Pons (tissue), 1 donor: ENCODE results near the gene TAF11L2.
A peak's percentile ranks its signal among the peaks of the same experiment; 100 is the strongest.
"Not testable (repeated sequence)": the region's sequence is repeated elsewhere in the genome, so short reads cannot be mapped to it uniquely, and the experiment has no call there.

Source experiments
- DNase-seq: peaks from one replicate; pipeline ENCODE4 v3.0.0-alpha.2; 2016; ENCODE audit warnings: low spot score

The TAF11L2 gene

DNA sequence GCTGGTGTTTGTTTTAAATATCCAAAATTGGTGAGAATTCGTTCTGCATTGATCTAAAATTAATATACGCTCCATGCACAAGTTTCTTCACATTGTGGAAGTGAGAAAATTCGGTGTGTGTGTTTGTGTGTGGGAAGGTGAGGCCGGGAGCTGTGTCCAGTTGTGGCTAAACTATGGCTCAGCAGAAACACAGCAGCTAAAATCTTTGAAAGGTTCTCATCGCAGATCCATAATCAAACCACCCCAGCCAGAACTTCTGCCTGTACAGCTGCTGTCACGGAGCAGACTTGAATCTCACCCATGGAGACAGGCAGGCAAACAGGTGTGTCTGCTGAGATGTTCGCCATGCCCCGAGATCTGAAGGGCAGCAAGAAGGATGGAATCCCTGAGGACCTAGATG is at the start of gene TAF11L2:
Gene TAF11L2 (plus strand): TSS at position 301 of the 400 bp plus-strand sequence.
- DNase-seq: not testable (repeated sequence)

DNA sequence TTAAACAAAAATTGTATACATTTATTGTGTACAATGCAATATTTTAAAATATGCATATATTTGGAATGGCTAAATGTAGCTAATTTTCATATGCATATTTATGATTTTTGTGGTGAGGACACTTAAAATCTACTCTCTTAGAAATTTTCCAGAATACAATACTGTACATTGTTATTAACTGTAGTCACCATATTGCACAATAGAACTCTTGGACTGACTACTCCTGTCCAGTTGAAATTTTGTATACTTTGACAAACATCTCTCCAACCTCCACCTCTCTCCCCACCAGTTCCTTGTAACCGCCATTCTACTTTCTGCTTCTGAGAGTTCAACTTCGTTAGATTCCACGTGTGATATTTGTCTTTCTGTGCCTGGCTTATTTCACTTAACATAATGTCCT is 49.2 kb upstream of the TAF11L2 start:
- DNase-seq: no peak

GRCh38 chr5:17452936-17453335 is 45.1 kb upstream of the TAF11L2 start:
- DNase-seq: no peak

DNA sequence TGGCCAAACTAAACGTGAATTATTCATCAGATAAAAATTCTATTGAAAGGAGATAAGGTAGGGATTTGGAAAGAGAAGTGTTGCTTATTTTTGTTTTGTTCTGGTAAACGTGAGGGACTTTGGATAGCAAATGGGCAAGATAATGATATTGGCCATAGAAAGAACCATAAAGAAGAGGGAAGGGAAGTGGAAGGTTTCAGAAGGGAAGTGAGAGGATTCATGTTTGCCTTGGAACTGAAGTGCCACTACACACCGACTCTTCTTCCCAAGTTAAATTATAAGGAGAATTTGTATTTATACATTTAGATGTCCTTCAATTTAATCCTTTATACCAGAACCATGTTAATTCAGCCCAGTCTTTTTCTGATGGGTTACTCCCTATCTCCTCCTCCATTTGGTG is 42.1 kb upstream of the TAF11L2 start:
- peak; percentile 39 for DNase-seq

DNA sequence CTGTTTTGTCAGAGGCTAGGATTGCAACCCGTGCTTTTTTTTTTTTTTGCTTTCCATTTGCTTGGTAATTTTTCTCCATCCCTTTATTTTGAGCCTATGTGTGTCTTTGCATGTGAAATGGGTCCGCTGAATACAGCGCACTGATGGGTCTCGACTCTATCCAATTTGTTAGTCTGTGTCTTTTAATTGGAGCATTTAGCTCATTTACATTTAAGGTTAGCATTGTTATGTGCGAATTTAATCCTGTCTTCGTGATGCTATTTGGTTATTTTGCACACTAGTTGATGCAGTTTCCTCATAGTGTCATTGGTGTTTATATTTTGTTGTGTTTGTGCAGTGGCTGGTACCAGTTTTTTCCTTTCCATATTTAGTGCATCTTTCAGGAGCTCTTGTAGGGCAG is 36.2 kb upstream of the TAF11L2 start:
- no peak for DNase-seq

- no peak for DNase-seq
These were observed 34.4 kb upstream of the TAF11L2 start for GRCh38 chr5:17463653-17464052.

- no peak for DNase-seq
These were observed 28.0 kb upstream of the TAF11L2 start for GRCh38 chr5:17470064-17470463.

DNA sequence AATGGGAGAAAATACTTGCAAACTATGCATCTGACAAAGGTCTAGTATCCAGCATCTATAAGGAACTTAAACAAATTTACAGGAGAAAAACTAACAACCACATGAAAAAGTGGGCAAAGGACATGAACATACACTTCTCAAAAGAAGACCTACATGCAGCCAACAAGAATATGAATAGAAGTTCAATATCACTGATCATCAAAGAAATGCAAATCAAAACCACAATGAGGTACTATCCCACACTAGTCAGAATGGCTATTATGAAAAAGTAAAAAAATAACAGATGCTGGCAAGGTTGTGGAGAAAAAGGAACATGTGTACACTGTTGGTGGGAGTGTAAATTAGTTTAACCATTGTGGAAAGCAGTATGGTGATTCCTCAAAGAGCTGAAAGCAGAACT is 23.0 kb upstream of the TAF11L2 start:
- not testable (repeated sequence) for DNase-seq

GRCh38 chr5:17477043-17477442 is 21.0 kb upstream of the TAF11L2 start:
- DNase-seq: no peak

GRCh38 chr5:17477573-17478265 is 20.3 kb upstream of the TAF11L2 start:
- no peak for DNase-seq

DNA sequence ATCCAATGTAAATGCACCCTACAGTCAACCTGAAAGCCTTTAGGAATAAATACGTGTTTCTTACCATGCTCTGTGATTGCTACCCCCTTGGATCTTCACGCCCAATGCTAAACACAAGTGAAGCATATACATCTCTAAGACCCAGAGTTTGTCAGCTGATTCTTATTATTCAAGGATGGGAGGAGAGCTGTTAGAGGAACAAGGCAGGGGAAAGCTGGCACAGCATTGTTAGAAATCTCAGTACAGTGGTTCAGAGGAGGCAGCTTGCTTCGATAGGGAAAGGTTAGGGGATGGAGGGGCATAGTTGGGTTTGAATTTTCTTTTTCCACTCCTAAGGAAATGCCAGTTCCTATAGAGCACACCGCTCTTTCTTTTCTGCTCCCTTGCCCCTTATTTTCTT is 16.7 kb upstream of the TAF11L2 start:
- no peak for DNase-seq

DNA sequence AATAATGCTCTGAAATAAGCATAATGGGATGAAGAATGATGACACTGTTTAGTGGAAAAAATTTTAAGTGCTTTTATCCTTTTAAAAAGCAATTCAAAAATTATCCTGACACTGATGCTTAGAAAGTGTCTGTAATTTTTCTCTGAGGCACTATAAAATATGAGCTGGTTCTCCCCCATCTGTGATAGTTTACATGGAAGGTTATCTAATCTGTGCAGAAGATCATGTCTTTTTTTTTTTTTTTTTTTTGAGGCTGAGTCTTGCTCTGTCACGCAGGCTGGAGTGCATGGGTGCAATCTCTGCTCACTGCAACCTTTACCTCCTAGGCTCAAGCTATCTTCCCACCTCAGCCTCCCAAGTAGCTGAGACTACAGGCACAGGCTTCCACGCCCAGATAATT is 15.2 kb upstream of the TAF11L2 start:
- DNase-seq: no peak

DNA sequence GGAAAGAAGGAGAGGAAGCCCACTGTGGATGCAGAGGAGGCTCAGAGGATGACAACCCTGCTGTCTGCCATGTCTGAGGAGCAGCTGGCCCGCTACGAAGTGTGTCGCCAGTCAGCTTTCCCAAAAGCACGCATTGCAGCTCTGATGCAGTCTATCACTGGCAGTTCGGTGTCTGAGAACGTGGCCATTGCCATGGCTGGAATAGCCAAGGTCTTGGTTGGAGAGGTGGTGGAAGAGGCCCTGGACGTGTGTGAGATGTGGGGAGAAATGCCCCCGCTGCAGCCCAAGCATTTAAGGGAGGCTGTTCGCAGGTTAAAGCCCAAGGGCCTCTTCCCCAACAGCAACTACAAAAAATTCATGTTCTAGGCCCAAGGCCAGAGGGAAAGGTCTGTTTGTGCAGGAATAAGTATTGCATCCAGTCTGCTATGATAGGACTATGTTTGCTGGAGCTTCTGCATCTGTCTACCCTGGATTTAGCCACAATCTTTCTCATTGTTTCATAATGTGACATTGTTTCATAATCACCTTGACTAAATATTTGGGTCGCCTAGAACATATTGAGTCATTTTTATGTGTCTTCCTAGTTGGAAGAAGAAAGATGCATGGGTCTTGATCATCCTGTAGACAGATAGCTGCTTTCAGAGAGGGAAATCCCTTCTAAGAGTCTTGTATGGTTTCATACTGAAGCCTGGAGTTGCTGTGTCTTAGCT is 11.4 kb upstream of the TAF11L2 start:
- DNase-seq: not testable (repeated sequence)

DNA sequence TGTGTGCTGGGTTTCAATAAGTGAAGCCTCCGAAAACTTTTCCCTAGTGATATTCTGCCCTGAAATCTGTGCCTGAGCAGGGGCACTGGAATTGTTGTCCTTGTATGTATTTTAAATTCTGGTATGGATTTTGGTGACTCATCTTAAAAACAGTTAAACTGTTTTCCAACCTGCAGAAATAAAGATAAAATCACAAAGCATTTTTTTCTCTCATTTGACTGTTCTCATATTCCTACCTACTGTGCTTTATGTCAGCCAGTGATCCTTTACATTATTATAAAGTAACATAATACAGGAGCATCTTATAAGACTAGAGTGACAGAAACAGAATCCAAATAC is 10.9 kb upstream of the TAF11L2 start:
- no peak for DNase-seq

- not testable (repeated sequence) for DNase-seq
These were observed 6.8 kb upstream of the TAF11L2 start for GRCh38 chr5:17491257-17491656.

GRCh38 chr5:17492770-17493169 is 5.3 kb upstream of the TAF11L2 start:
- no peak for DNase-seq

DNA sequence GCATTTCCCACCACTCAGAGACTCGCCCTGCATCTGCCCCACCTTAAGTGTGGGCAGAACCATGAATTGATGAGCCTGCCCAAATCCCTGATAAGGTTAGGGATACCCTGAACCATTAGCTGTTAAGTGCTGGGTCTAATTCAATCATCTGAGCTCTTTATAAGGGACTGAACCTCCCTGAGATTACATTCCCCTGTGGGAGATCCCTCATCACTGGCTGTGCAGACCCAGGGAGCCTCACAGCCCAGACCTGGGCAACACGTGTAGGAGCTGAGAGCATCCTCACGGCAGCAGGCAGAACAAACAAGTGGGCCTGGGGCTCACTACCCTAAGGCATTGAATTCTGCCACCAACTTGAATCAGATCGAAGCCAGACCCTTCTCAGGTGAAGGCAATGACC is 585 bp upstream of the TAF11L2 start:
- no peak for DNase-seq

DNA sequence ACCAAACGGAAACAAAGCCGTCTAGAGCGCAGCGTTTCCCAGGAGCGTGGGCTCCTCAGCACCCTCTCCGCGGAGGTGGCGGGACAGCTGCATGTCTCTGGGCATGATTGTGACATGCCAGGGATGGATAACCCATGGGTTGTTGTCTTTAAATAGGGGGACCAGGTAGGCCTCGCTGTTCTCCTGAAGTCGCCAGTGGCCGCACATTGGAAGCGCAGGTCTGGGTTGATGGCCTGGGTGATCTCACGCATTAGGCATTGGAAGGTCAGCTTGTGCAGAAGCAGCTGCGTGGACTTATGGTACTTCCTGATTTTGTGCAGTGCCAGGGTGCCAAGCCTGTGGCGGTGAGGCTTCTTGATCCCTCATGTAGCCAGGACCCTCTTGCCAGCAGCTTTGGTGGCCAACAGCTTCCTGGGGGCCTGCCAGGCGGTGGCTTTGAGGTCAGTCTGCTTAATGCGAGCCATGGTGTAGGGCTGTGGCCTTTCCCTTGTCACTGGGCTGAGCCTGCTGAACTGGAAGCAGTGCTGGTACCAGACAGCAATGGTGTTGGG is 13.8 kb downstream of the TAF11L2 start:
- DNase-seq: no peak

DNA sequence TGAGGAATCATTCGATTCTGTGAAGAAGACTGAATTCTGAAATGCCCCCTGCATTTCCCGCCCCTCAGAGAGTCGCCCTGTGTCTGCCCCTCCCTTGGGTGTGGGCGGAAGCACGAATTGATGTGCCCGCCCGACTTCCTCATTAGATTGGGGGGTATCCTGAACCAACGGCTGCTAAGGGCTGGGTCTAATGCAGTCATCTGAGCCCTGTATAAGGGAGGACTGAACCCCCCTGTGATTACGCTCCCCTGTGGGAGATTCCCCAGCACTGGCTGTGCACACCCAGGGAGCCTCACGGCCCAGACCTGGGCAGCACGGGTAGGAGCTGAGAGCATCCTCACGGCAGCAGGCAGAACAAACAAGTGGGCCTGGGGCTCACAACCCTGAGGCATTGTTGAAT is 19.5 kb downstream of the TAF11L2 start:
- DNase-seq: not testable (repeated sequence)

- not testable (repeated sequence) for DNase-seq
These were observed 20.0 kb downstream of the TAF11L2 start, which contains the start of gene TAF11L3 for GRCh38 chr5:17518067-17518466. TSS of gene TAF11L3 (plus strand) at chr5:17518367.

GRCh38 chr5:17519508-17519907 is 21.5 kb downstream of the TAF11L2 start:
- not testable (repeated sequence) for DNase-seq

DNA sequence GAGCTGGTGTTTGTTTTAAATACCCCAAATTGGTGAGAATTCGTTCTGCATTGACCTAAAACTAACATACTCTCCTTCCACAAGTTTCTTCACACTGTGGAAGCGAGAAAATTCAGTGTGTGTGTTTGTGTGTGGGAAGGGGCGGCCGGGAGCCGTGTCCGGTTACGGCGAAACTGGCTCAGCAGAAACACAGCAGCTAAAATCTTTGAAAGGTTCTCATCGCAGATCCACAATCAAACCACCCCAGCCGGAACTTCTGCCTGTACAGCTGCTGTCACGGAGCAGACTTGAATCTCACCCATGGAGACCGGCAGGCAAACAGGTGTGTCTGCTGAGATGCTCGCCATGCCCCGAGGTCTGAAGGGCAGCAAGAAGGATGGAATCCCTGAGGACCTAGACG is 23.5 kb downstream of the TAF11L2 start, which contains the start of gene TAF11L4:
Gene TAF11L4 (plus strand): TSS at position 301 of the 400 bp plus-strand sequence.
- DNase-seq: not testable (repeated sequence)

- not testable (repeated sequence) for DNase-seq
These were observed 26.9 kb downstream of the TAF11L2 start, which contains the start of gene TAF11L5 for GRCh38 chr5:17524935-17525334. TSS of gene TAF11L5 (plus strand) at chr5:17525235.
